ENCODE data around the gene NAB1.

DNA sequence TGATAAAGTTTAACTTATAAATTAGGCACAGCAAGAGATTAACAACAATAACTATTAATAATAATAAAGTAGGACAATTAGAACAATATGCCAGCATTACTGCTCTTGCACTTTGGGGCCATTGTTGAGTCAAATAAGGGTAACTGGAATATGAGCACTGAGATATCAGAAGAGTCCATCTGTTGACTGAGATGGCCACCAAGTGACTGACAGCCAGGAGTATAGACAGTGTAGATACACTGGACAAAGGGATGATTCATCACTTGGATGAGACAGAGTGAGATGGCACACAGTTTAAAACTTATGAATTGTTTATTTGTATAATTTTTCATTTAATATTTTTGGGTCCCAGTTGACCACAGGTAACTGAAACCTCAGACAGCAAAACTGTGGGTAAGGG, 20.0 kb downstream of the NAB1 start:
- no peak for TF ChIP-seq EZH2phosphoT487 (conservative IDR thresholded peaks at IDR 0.05; ENCODE audit: low read length)
- TF ChIP-seq, protein P1, sequence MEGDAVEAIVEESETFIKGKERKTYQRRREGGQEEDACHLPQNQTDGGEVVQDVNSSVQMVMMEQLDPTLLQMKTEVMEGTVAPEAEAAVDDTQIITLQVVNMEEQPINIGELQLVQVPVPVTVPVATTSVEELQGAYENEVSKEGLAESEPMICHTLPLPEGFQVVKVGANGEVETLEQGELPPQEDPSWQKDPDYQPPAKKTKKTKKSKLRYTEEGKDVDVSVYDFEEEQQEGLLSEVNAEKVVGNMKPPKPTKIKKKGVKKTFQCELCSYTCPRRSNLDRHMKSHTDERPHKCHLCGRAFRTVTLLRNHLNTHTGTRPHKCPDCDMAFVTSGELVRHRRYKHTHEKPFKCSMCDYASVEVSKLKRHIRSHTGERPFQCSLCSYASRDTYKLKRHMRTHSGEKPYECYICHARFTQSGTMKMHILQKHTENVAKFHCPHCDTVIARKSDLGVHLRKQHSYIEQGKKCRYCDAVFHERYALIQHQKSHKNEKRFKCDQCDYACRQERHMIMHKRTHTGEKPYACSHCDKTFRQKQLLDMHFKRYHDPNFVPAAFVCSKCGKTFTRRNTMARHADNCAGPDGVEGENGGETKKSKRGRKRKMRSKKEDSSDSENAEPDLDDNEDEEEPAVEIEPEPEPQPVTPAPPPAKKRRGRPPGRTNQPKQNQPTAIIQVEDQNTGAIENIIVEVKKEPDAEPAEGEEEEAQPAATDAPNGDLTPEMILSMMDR (IDR thresholded peaks at IDR 0.05; ENCODE audit: insufficient read depth, low read length, poor library complexity, severe bottlenecking): no peak
